Measurements from ENCODE around the gene BABAM2. TPM values are rescaled to one million over a fixed set of nuclear protein-coding genes. Genes with fewer than 3 reads are reported as not detected.
"Not testable (repeated sequence)": the region's sequence is repeated elsewhere in the genome, so short reads cannot be mapped to it uniquely, and the experiment has no call there.

The BABAM2 gene
- total RNA-seq, 2 donors from 2014 or later, result 36.4 to 40.9 TPM

- peaks cover 15% of the 10 kb centered on the region for H3K36me3 Mint-ChIP-seq (ENCODE audit: low read depth)
- Histone ChIP-seq H3K27me3 (ENCODE audit: control insufficient read depth, insufficient read depth, low read length, poor library complexity, severe bottlenecking) (no peaks in the 10 kb centered on the region), H3K4me3 (ENCODE audit: low read length) (no peak overlapping the region), H3K9me3 (ENCODE audit: control insufficient read depth, low read length) (no peaks in the 10 kb centered on the region), H3K4me1 (ENCODE audit: control insufficient read depth, insufficient read depth, low read length) (no peaks in the 10 kb centered on the region), H3K36me3 (ENCODE audit: control insufficient read depth, insufficient read depth, low read length) (no peaks in the 10 kb centered on the region), H3K27ac (ENCODE audit: low read depth, low read length) (no peak overlapping the region), H3K9ac (ENCODE audit: extremely low read depth, low read length, poor library complexity, severe bottlenecking) (no peak overlapping the region)
- H3K4me3 Mint-ChIP-seq, result no peak overlapping the region
- H3K9me3 Mint-ChIP-seq, result peaks cover 22% of the 10 kb centered on the region
- H3K4me1 Mint-ChIP-seq, result no peaks in the 10 kb centered on the region
- 83 to 93% methylated on average over 2 to 4 of the region's 4 CpGs for WGBS, 2 experiments (ENCODE audit: insufficient coverage in 1 of 2, insufficient read length in 1 of 2)
- no peak for TF ChIP-seq CTCF (conservative IDR thresholded peaks at IDR 0.05)
- H3K27me3 Mint-ChIP-seq (ENCODE audit: insufficient read depth), result no peaks in the 10 kb centered on the region
- no peak overlapping the region for H3K27ac Mint-ChIP-seq
- no peak for DNase-seq
Observed at GRCh38 chr2:27967076-27967475, 76.5 kb downstream of the BABAM2 start.

- H3K9me3 Mint-ChIP-seq, result peaks cover 22% of the 10 kb centered on the region
- H3K36me3 ChIP-seq (ENCODE audit: control insufficient read depth, insufficient read depth, low read length); DNase-seq; H3K27ac ChIP-seq (ENCODE audit: low read depth, low read length); H3K9ac ChIP-seq (ENCODE audit: extremely low read depth, low read length, poor library complexity, severe bottlenecking); H3K4me1 Mint-ChIP-seq; H3K27me3 ChIP-seq (ENCODE audit: control insufficient read depth, insufficient read depth, low read length, poor library complexity, severe bottlenecking); H3K9me3 ChIP-seq (ENCODE audit: control insufficient read depth, low read length); H3K4me3 Mint-ChIP-seq; H3K4me3 ChIP-seq (ENCODE audit: low read length); H3K27me3 Mint-ChIP-seq (ENCODE audit: insufficient read depth); H3K4me1 ChIP-seq (ENCODE audit: control insufficient read depth, insufficient read depth, low read length); H3K27ac Mint-ChIP-seq: not testable (repeated sequence)
- peaks cover 15% of the 10 kb centered on the region for H3K36me3 Mint-ChIP-seq (ENCODE audit: low read depth)
- WGBS, 2 experiments (ENCODE audit: insufficient coverage in 1 of 2, insufficient read length in 1 of 2), result 94 to 100% methylated on average over 3 to 4 of the region's 4 CpGs
Observed at GRCh38 chr2:27968045-27968444, 77.5 kb downstream of the BABAM2 start.

- not testable (repeated sequence) for H3K36me3 ChIP-seq (ENCODE audit: control insufficient read depth, insufficient read depth, low read length); H3K27ac Mint-ChIP-seq; H3K27me3 ChIP-seq (ENCODE audit: control insufficient read depth, insufficient read depth, low read length, poor library complexity, severe bottlenecking); H3K9me3 ChIP-seq (ENCODE audit: control insufficient read depth, low read length); H3K4me3 Mint-ChIP-seq; H3K4me1 Mint-ChIP-seq; H3K27ac ChIP-seq (ENCODE audit: low read depth, low read length); H3K9ac ChIP-seq (ENCODE audit: extremely low read depth, low read length, poor library complexity, severe bottlenecking); H3K4me3 ChIP-seq (ENCODE audit: low read length); DNase-seq; H3K27me3 Mint-ChIP-seq (ENCODE audit: insufficient read depth); H3K4me1 ChIP-seq (ENCODE audit: control insufficient read depth, insufficient read depth, low read length)
- WGBS, 2 experiments (ENCODE audit: insufficient coverage in 1 of 2, insufficient read length in 1 of 2), result 86 to 88% methylated on average over 1 to 2 of the region's 2 CpGs
- peaks cover 22% of the 10 kb centered on the region for H3K9me3 Mint-ChIP-seq
- H3K36me3 Mint-ChIP-seq (ENCODE audit: low read depth), result peaks cover 15% of the 10 kb centered on the region
Observed at GRCh38 chr2:27968957-27969356, 78.4 kb downstream of the BABAM2 start.

GRCh38 chr2:27972311-27972710, 81.8 kb downstream of the BABAM2 start:
- Histone ChIP-seq H3K9me3 (ENCODE audit: control insufficient read depth, low read length) (no peaks in the 10 kb centered on the region), H3K9ac (ENCODE audit: extremely low read depth, low read length, poor library complexity, severe bottlenecking) (no peak overlapping the region), H3K4me1 (ENCODE audit: control insufficient read depth, insufficient read depth, low read length) (no peaks in the 10 kb centered on the region), H3K36me3 (ENCODE audit: control insufficient read depth, insufficient read depth, low read length) (no peaks in the 10 kb centered on the region), H3K4me3 (ENCODE audit: low read length) (no peak overlapping the region), H3K27ac (ENCODE audit: low read depth, low read length) (no peak overlapping the region), H3K27me3 (ENCODE audit: control insufficient read depth, insufficient read depth, low read length, poor library complexity, severe bottlenecking) (no peaks in the 10 kb centered on the region)
- peaks cover 13% of the 10 kb centered on the region for H3K36me3 Mint-ChIP-seq (ENCODE audit: low read depth)
- no peak for DNase-seq
- H3K9me3 Mint-ChIP-seq, result peaks cover 20% of the 10 kb centered on the region
- H3K27ac Mint-ChIP-seq, result no peak overlapping the region
- H3K4me3 Mint-ChIP-seq, result no peak overlapping the region
- no peaks in the 10 kb centered on the region for H3K4me1 Mint-ChIP-seq
- WGBS, 2 experiments (ENCODE audit: insufficient coverage in 1 of 2, insufficient read length in 1 of 2), result 91% methylated on average over 1 of the region's 2 CpGs; no CpG with 5 or more reads in 1 of the 2 experiments
- TF ChIP-seq CTCF (conservative IDR thresholded peaks at IDR 0.05), result no peak
- no peaks in the 10 kb centered on the region for H3K27me3 Mint-ChIP-seq (ENCODE audit: insufficient read depth)

Data from endodermal cell (in vitro differentiated cells).